Right renal pelvis (tissue), 4 donors: ENCODE results near the gene IL22RA2. TPM values are rescaled to one million over a fixed set of nuclear protein-coding genes. Genes with fewer than 3 reads are reported as not detected.

Source experiments
- DNase-seq, 4 donors: peaks; one replicate each; pipeline ENCODE4 v3.0.0-alpha.2; 2013; ENCODE audit warnings: low read depth in 4 of 4, low spot score in 3 of 4, missing footprints in 1 of 4
- polyA plus RNA-seq, 4 donors: library from polyadenylated mRNA; unstranded; fragments of 120-200 nt; gene quantifications; one replicate each; pipeline ENCODE4 v1.2.1, GENCODE V29; 2013; ENCODE audit not compliant: insufficient read length in 4 of 4

Gene IL22RA2
- polyA plus RNA-seq, 4 donors: not detected

DNA sequence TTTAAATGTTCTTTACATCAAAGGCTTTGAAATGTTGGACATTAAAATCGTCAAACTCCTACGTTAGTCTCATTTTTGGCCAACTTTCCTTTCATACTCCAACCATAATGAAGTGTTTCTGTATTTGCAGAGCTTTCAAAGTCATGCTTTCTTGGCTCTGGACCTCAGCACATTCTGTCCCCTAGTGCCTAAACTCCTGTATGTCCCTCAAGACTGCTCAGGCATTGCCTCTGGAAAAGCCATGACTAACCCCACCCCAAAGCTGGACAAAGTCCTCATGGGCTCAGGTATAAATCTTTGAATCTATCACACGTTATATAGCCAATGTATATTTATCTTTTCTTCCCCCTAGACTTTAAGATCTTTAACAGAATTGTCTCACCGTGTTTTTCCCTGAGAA, 26.8 kb upstream of the IL22RA2 start:
- no peak for DNase-seq

GRCh38 chr6:137197684-137198645, 24.5 kb upstream of the IL22RA2 start:
- DNase-seq: no peak

- no peak for DNase-seq
Observed at GRCh38 chr6:137193256-137194070, 20.0 kb upstream of the IL22RA2 start.

DNA sequence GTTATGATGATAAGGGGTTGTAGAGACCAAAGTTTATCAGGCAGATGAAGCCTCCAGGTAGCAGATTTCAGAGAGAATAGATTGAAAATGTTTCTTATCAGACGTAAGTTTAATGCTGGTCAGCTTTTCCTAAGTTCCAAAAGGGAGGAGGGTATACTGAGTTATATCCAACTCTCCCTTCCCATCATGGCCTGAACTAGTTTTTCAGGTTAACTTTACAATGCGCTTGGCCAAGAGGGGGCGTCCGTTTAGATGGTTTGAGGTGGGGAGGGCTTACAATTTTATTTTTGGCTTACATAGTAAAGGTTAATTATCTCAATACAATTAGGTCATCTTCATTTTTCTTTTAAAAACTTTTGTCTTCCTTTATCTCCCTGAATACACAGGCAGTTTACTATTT, 19.4 kb upstream of the IL22RA2 start:
- no peak for DNase-seq

GRCh38 chr6:137191670-137192069, 18.2 kb upstream of the IL22RA2 start:
- DNase-seq: peak in 3 of 4 donors; percentile 22 to 23 (median 23)

- no peak for DNase-seq
Observed at GRCh38 chr6:137191236-137191635, 17.8 kb upstream of the IL22RA2 start.

GRCh38 chr6:137190583-137191094, 17.2 kb upstream of the IL22RA2 start:
- no peak for DNase-seq

DNA sequence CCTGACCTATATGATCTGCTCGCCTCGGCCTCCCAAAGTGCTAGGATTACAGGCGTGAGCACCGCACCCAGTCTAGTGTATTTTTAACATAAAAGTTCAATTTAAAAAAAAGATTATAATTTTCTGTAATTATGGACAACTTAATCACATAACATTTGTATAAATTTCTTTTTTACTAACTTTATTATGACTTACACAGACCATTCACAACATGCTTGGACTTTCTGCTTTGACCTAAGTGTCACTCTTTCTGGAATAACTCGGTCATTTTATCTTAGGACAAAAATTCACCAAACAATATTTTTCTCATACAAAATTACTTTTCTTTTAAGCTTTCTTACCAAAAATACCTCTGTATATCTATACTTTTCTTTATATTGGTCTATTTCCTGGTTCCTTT, 15.4 kb upstream of the IL22RA2 start:
- no peak for DNase-seq

DNA sequence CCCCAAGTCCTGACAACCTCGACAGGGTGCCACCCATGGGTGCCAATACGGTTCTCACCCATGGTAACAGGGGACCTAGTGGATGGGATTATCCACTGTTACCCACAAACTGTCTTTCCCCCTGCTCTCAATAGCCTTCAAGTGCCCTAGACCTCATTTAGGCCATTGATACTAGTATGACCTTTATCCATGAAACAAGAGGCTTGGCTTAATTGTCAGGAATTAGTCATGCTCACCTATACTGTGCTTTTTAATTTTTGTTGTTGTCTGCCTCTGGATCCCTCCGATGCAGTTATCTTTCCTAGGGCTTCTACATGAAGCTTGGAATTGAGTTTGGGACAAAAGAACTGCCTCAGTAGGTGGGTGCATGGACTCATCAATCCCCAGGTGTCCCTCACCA, 11.8 kb upstream of the IL22RA2 start:
- DNase-seq: no peak

DNA sequence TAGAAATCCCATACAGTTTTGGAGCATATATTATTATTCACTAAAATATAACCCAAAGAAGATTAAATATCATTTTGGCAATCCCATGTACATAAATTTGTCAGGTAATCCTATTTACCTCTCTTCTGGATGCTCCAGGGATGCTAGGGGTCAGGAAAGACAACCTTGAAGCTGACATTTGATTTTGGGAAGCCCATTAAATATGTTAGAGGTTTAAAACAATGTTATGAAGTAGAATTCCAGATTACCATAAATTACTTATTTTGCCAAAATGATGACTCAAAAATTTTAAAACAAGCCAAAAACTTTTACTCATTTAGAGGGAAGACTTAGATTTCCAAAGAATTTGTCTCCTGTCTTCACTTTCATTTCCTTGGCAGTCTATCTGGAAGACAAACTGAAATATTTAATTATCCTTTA, 9.2 kb upstream of the IL22RA2 start:
- DNase-seq: no peak

GRCh38 chr6:137181891-137182653, 8.6 kb upstream of the IL22RA2 start:
- no peak for DNase-seq

DNA sequence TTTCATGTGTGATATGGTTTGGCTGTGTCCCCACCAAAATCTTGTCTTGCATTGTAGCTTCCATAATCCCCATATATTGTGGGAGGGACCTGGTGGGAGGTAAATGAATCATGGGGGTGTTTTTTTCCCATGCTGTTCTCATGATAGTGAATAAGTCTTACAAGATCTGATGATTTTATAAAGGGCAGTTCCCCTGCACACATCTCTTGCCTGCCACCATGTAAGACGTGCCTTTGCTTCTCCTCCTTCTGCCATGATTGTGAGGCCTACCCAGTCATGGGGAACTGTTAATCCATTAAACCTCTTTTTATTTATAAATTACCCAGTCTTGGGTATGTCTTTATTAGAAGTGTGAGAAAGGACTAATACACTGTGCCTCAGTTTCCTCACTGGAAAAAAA, 4.2 kb upstream of the IL22RA2 start:
- DNase-seq: no peak

DNA sequence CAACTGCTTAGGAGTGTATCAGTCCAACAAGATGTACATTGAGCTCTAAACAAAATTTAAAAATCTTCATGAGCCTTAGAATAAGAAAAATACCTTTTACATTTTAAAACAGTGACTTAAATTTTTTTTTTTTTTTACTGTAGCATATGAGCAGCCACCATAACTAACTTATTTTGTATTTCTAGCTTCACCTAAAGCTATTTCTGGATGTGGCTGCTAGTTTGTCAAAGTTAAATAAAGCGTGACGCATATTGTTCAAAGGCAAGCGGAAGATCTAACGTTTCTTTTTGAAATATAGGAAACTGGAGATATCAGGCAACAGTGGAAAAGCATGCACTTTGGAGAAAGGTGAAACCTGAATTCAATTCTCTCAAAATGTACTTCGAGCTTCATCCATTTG, 3.3 kb upstream of the IL22RA2 start:
- DNase-seq: no peak

- DNase-seq: no peak
Observed at GRCh38 chr6:137175868-137176245, 2.4 kb upstream of the IL22RA2 start.

- no peak for DNase-seq
Observed at GRCh38 chr6:137175157-137175867, 1.9 kb upstream of the IL22RA2 start.

DNA sequence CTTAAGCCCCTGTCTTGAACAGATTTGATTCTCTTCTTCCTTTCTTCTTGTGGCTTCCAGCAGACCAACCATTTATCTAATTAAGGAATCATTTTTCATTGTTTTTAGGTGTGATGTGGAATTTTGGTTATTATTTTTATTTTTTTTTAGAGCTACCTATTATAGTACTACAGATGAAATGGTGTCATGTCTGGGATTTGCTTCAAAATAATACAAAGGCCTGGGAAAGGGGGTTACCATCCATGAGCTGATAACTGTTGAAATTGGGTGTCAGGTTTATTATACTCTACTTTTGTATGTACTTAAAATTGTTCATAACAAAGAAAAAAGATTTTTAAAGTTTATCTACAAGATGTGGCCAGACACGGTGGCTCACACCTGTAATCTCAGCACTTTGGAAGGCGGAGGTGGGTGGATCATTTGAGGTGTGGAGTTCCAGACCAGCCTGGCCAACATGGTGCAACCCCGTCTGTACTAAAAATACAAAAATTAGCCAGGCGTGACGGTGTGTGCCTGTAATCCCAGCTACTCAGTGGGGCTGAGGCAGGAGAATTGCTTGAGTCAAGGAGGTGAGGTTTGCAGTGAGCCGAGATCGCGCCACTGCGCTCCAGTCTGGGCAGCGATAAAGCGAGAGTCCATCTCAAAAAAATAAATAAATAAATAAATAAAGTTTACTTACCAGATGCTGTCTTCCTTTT, 561 bp downstream of the IL22RA2 start:
- DNase-seq: no peak

DNA sequence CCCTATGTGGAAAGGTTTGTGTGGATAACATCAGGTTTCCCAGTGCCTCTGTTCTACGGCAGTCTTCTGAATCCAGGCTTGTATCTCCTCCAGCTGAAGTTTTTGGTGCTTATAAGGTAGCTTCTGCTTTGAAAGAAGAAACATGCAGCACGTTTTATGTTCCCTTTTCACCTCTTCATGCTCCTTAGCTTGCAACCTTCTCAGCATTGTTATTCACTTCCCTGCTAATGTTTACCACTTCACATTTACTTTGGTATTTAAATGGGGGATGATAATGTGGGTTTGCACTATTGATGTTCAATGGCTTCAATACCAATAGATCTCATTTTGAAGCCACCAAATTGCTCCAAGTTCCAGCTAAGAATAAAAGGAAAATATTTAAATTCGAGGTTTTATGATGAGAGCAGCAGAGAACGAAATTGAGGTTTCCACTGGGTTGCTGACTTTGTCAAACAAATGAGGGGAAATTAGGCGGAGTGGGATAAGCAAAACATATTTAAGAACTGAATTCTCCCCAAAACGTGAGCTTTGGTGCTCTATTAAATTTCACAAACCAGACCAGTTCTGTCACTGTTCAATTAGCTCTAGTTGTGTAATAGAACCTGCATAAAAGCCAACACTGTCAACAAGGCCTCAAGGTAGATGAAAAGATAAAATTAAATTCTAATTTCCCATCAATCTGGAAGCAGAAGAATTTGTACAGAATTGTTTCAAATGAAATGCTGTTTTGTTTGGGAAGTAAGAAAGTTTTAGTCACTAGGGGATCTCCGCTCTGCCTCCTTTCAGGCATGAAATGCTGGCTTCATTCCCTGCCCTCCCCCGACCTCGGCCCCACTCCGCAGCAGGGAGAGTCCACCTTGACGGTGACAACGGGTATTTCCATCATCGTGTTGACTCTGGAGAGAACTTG, 1.4 kb downstream of the IL22RA2 start:
- DNase-seq: no peak

GRCh38 chr6:137171053-137171374, 2.4 kb downstream of the IL22RA2 start:
- no peak for DNase-seq
